ENCODE results near the gene GLO1.
A peak's percentile ranks its signal among the peaks of the same experiment; 100 is the strongest.

The GLO1 gene

DNA sequence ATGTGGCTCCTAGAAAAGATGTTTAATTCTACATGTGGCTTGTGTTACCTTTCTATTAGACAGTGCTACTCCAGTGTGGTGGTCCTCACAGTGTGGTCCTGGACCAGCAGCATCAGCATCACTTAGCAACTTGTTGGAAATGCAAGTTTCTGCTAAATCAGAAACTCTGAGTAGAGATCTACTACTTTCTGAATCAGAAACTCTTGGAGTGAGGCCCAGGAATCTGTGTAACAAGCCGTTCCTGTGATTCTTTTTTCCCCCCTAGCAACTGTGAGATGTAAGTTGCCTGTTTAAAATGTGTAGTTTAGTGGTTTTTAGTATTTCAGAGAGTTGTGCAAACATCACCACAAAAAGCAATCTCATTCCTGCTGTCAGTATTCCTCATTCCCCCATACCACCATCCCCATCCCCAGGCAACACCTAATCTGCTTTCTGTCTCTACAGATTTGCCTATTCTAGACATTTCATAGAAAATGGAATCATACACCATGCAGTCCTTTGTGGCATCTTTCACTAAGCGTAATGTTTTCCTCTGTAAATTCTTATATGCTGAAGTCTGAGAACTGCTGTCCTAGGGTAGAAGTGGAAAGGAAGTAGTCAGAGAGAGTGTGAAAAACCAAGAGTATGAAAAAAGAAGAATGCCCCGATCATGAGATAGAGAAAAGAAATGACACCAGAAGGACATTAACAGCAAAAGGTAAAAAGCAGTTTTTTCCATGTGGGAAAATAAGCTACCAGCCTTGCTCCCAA is 44.4 kb downstream of the GLO1 start:
- DNase-seq (ENCODE audit: low read depth), result no peak

DNA sequence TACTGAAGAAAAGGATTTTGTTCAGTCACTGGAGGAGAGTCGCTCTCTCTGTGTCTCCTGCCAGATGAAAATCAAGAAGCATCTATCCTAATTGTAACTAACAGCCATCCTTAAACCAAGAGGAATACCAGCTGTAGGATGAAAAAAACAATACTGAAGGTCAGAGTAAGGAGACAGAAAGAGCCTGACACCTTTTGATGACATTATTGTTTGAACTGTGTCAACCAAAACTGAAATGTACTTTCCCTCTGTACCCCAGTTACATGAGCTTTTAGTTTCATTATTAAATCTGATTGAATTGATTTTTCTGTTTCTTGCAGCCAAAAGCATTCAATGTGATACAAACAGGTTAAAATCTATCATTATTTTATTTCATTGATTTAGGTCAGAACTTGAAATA is 46.0 kb downstream of the GLO1 start:
- DNase-seq (ENCODE audit: low read depth), result no peak

DNA sequence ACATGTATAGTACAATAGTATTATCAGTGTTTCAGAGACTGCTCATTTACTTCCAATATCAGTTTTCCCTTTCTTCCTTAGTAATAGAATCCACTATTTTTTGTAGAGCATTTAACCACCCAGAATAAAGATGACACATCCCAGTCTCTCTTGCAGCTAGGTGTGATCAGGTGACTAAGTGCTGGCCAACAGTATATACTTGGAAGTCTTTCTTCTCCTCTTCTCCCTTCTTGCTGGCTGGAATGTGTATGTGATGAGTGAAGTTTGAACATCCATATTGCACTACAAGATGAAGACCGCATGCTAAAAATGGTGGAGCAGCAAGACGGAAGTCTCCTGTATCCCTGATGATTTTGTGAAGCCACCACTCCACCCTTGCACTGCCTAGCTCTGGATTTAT is 48.7 kb downstream of the GLO1 start:
- DNase-seq (ENCODE audit: low read depth), result no peak

DNA sequence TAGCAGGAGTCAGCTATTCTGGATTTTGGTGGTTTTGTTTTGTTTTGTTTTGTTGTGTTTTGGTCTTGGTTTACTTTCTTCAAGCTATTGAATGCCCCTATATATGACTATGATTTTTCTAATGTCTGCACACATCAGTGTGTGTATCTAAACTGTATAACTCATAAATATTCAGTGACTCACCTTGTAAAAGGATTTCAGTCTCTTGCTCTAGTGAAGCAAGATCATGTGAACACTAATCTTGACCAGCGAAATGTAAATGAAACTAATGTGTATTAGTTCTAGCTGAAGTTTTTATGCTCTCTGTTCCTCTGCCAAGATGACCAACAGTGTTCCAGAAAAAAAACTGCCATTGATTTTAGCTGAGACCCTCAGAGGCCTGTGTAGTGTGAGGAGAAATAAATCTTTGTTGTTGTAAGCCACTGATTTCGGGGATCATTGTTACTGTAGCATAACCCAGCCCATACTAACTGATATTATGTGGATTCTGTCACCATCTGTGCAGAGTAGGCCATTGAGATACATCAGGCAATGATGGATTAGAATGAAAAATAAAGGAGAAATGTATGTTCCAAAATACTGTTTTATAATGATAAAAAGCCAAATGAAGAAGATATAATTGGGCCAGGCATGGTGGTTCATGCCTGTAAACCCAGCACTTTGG is 51.7 kb downstream of the GLO1 start:
- no peak for DNase-seq (ENCODE audit: low read depth)

DNA sequence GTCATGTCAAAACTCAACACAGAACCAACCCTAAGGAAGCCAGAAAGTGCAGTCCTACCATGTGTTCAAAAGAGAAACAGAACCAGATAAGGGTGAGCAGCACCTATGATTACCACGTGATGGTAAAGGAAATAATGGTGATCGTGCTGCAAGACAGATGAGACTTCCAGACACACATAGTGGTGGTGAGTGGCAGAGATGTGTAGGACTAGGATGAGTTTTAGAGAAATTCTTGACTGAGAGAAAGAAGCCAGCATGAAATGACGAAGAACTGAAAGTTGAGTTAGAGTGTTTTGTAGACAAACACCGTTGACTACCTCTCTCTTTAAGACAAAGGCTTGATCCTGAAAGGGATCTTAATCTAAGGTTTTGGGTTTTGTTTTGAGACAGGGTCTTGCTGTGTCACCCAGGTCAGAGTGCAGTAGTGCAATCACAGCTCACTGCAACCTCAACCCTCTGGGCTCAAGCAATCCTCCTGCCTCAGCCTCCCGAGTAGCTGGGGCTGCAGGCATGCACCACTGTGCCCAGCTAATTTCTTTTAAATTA is 52.7 kb downstream of the GLO1 start:
- DNase-seq (ENCODE audit: low read depth), result no peak

DNA sequence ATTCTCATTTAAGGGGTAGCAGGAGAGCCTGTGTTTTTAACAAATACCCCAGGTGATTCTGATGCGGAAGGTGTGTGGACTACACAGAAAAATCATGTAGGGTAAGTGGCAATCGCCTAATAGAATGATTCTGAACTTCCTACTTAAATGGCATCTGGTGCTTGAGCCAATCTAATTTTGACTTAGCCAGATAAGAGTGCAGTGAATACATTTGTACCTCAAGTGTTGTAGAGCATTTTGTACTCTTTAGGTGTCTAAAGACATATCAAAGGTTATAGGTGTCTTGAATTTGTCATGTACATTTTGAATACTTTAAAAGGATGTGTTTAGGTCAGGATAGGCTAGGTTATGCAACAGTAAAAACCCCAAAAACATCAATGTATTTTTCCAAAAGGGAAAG is 53.2 kb downstream of the GLO1 start:
- no peak for DNase-seq (ENCODE audit: low read depth)

DNA sequence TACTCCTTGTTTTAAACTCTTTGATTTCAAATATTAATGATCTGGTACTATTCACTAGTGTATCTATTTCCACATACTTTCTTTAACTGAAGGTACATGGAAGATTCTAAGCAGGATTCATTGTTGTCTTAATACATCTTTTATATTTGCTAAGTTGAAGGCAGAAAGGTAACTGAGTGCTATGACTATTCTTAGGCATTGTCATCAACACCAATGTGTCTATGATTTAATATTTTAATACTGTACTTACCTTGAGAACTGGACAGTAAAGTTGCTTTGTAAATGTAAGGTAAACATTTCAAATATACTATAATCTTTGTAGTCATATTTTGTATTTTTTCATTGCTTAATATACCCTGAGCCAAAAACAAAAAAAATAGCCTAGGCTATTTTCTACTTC is 54.3 kb downstream of the GLO1 start:
- no peak for DNase-seq (ENCODE audit: low read depth)

DNA sequence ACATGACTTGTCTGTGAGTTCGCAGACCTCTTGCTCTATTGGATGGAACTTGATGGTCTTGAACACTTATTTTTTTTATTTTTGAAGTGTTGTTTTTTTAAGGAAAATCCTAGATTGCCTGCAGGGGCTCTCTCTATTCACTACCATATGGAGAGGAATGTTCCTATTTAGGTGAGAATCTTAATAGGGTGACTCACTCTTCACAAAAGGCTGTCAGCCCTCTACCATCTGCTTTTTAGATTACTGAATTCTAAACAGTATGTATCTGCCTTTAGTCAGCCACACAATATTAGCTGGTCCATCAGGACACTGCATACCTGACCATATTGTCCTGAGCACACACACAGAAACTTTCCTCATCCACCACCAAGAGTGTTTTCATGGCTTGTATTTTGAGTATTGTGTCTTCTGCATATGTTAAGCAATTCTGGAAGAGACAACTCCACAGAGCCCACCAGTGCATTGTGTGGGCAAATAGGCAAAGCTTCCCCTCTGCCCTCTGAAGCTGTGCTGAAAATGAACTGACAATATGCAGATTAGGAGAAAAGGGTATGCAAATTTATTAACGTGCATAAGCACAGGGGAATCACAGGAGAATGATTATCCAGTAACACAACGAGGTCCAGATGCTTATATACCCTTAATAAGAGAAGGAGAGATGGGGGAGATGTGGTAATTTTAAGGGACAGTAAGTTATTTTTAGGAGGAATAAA is 56.6 kb downstream of the GLO1 start:
- no peak for DNase-seq (ENCODE audit: low read depth)

DNA sequence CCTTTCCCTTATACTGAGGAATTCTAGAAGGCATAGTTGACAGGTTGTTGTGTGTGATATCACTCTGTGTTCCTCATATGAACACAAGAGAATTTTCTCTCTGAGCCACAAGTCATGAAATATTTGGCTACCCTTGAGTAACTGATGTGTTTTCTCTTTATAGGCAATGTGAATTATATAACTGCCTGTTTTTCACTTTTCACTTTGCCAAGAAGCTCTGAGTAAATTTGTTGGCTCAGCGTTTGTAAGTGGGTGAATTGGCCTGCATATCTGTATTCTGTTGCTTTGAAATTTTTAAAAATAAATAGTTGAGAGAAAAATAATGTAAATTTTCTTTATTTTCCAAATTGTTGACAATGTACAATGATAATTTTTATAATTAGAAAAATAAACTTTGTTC is 58.0 kb downstream of the GLO1 start:
- DNase-seq (ENCODE audit: low read depth), result no peak

DNA sequence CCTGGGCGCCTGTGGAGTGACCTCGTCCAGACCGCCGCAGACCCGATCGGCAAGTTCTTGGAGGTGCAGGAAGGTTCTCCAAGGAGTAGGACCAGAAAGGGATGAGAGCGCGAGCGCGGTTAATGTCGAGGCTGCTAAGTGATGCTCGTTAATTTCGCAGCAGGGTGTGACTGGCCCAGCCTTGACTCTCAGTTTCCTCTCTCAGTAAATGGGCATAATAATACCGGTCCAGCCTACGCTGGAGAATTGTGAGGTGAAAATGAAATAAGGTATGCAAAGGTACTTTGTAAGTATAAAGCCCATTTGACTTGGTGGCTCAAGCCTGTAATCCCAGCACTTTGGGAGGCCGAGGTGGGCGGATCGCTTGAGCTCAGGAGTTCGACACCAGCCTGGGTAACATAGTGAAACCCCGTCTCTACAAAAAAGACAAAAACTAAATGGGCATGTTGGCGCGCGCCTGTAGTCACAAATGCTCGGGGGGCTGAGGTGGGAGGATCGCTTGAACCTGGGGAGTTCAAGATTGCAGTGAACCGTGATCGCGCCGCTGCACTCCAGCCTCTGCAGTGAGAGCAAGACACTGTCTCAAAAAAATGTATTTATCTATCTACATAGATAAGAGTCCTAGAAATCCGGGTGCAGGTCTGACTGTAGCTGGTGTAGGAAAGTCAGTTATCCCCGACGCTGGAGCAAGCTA is 62.6 kb downstream of the GLO1 start:
- no peak for DNase-seq (ENCODE audit: low read depth)

DNA sequence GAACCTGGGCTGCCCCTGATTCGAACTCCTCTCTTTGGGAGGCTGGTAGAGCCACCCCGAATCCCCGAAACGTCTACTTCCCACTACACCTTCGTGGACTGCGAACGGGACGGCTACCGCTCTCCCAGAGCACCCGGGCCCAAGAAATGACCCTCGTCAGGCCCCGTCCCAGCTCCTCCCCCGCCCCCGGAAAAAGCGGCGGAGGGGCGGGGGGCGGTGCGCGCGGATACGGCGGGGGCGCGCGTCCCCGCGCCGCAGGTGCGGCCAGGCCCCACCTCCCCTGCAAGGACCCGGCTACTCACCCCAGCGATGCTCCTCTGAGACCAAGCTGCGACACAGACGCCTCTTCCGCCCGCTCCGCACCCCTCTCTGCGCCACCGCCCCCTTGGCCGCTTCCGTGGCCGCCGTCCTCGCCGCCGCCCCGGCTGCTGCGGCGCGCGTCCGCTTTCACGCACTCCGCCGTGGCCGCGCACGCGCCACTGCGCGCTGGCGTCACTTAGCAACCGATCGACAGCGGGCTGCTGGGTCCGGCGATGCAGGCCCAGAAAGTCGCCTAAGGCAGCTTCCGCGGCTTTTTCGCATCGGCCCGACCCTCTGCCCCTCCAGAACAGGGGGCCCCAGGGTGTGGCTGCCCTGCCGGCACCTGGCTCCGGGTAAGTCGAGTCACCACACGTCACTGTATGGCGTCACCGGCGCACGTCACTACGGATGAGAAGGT is 63.3 kb downstream of the GLO1 start, which contains the start of gene BTBD9:
Gene BTBD9, minus strand, starts transcription at position 432 of the 718 bp plus-strand sequence.
- peak; percentile 68 for DNase-seq (ENCODE audit: low read depth)

DNA sequence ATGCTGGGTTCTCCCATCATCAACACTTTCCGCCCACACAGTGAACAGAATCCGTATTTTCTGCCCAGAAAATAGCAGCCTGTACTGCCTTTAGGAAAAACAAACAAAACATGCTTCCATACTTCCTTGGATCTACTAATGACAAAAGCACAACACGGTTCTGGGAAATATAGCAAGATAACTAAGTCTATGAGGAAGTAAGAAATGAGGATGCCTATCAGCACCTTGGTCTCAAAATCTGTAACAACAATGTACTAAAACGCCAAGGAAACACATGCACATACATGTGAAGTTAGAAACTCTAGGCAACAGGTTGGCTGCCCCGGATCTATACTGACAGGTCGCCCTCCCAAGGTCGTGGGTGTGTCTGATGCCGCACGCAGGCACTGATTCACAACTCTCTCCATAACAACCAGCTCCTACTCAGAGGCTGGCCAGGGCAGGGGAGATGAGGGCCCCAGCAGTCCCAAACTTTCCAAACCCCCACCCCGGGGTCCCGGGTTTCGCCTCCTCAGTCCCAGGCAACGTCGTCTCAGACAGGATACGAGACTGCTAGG is 63.9 kb downstream of the GLO1 start:
- DNase-seq (ENCODE audit: low read depth), result peak; percentile 33

DNA sequence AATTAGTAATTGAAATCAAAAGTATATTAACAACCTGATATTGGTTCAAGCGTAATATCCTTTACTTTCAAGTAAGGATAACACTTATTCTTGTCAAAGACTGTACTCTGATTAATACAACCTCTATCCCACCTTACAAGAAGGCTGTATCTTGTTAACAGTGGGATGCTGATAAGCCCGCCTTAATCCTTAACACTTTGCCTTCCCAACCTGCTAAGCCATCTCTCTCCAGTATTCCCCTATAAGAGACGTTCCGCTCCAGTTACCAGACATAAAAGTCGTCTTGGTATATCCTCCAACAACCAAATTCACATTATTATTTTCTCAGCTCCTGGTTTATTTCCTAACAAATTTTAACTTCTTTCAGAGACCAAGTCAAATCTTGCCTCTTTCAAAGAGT is 65.2 kb downstream of the GLO1 start:
- no peak for DNase-seq (ENCODE audit: low read depth)

DNA sequence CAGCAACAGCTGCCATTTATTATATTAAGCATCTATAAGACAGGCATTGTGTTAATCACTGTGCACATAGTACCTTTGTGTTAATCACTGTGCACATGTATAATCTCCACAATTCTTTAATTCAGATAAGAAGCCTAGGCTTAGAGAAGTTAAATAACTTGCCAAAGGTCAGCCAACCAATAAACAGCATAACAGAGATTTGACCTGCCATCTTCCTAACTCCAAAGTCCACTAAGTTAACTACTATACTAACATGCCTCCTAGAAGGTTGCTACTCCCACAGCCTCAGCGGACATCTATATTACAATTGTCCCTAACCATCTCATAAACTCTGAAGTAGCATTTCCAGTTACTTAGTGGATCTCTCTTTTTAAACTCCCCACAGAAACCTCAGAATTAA is 66.9 kb downstream of the GLO1 start:
- DNase-seq (ENCODE audit: low read depth), result no peak

DNA sequence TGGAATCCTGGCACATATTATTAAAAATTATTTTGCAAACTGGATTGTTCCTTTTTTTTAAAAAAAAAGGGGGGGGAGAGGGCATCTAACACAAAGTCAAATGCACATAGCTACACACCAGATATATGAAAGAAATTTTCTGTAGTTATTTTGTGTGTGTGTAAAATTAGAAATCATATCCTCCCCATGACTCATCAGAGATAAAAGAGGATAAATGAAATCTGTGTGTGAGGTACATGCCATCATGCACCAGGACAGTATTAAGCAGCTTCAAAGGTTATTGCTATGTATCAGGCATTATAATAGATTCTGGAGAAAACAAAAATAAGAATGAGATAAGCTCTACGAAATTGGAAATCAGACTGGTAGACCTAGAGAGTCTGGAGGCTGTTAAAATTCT is 68.4 kb downstream of the GLO1 start:
- no peak for DNase-seq (ENCODE audit: low read depth)

DNA sequence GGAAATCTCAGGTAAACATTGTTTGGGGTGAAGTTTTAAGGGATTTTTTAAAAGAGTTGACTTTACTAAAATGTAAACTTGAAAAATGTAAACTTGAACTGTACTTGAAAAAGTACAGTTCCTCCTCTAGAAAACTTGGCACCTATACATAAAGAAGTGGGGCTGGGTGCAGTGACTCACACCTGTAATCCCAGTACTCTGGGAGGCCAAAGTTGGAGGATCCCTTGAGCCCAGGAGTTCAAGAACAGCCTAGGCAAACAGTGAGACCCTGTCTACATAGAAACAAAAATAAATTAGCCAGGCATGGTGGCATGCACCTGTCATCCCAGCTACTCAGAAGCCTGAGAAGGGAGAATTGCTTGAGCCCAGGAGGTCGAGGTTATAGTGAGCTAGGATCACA is 70.5 kb downstream of the GLO1 start:
- DNase-seq (ENCODE audit: low read depth), result no peak

DNA sequence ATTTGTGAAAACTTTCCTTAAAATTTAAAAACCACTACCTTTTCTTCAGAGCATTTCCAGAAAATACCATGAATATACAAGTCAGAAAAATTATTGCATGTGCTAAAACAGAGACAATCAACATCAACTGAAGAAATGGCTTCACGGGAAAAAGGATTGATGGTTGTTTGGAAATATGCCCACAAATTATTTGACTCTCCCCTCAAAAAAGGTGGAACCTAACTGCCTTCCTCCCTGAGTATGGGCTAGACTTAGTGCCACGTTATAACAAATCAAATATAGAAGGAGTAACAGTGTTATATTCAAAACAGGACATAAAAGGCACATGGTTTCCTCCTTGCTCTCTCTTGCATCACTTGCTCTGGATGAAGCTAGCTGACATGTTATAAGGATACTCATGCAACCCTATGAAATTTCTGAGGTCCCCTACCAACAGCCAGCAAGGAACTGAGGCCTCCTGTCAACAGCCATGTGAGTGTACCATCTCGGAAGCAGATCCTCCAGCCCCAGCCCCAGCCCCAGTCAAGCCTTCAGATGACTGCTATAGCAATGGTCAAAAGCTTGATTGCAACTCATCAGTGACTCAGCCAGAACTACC is 71.7 kb downstream of the GLO1 start:
- no peak for DNase-seq (ENCODE audit: low read depth)
